Mesenchymal stem cell (in vitro differentiated cells and primary cell): ENCODE results near the gene MSL3B.

Experiments used
- DNase-seq: peaks from one replicate; pipeline ENCODE4 v3.0.0-alpha.2; 2013
- H2AFZ ChIP-seq: one replicate; pipeline ENCODE4 v1.6.1; 2013; ENCODE audit warnings: low read depth, mild to moderate bottlenecking, control low read depth, inconsistent platforms, low read length, moderate library complexity
- H2AK5ac ChIP-seq: 2 replicates; pipeline ENCODE4 v1.6.1; 2013; ENCODE audit warnings: low read length, moderate library complexity, mild to moderate bottlenecking, inconsistent platforms; ENCODE audit not compliant: severe bottlenecking
- H2BK120ac ChIP-seq: one replicate; pipeline ENCODE4 v1.6.1; 2013; ENCODE audit warnings: low read depth, mild to moderate bottlenecking, inconsistent platforms, low read length, moderate library complexity
- H2BK12ac ChIP-seq, 2 experiments: one replicate each; pipeline ENCODE4 v1.6.1; 2013; ENCODE audit warnings: inconsistent platforms in 2 of 2, low read length in 2 of 2, mild to moderate bottlenecking in 2 of 2, moderate library complexity in 2 of 2, control low read depth in 1 of 2
- H2BK15ac ChIP-seq: one replicate; pipeline ENCODE4 v1.6.1; 2013; ENCODE audit warnings: mild to moderate bottlenecking, low read depth, inconsistent platforms; ENCODE audit not compliant: poor library complexity, severe bottlenecking
- H2BK5ac ChIP-seq: 2 replicates; pipeline ENCODE4 v1.6.1; 2013; ENCODE audit warnings: low read depth, mild to moderate bottlenecking, low read length, control low read depth, inconsistent platforms; ENCODE audit not compliant: poor library complexity, severe bottlenecking
- H3K14ac ChIP-seq, 2 experiments: one replicate each; pipeline ENCODE4 v1.6.1; 2013; ENCODE audit warnings: inconsistent platforms in 2 of 2, low read length in 2 of 2, control low read depth in 1 of 2, mild to moderate bottlenecking in 1 of 2, moderate library complexity in 1 of 2
- H3K18ac ChIP-seq, 2 experiments: one replicate each; pipeline ENCODE4 v1.6.1; 2013; ENCODE audit warnings: inconsistent platforms in 2 of 2, low read length in 2 of 2, control low read depth in 1 of 2, low read depth in 1 of 2, mild to moderate bottlenecking in 1 of 2
- H3K23ac ChIP-seq, 2 experiments: one replicate each; pipeline ENCODE4 v1.6.1; 2013; ENCODE audit warnings: inconsistent platforms in 2 of 2, low read length in 2 of 2, mild to moderate bottlenecking in 2 of 2, moderate library complexity in 2 of 2, control low read depth in 1 of 2
- H3K27ac ChIP-seq: 2 replicates; pipeline ENCODE4 v1.5.1; 2013; ENCODE audit warnings: mild to moderate bottlenecking, moderate library complexity, low read length, control low read depth, inconsistent platforms; ENCODE audit not compliant: poor library complexity, severe bottlenecking
- H3K27me3 ChIP-seq, 2 experiments: 2 replicates each; pipeline versions ENCODE4 v1.6.1 to v1.7.0; 2013; ENCODE audit warnings: low read length in 2 of 2, mild to moderate bottlenecking in 2 of 2, moderate library complexity in 2 of 2, control low read depth in 1 of 2, inconsistent platforms in 1 of 2; ENCODE audit not compliant: control insufficient read depth in 1 of 2, insufficient read depth in 1 of 2
- H3K36me3 ChIP-seq, 2 experiments: 2 replicates each; pipeline versions ENCODE4 v1.6.1 to v1.7.0; 2013; ENCODE audit warnings: low read length in 2 of 2, control low read depth in 1 of 2, inconsistent platforms in 1 of 2, low read depth in 1 of 2, mild to moderate bottlenecking in 1 of 2; ENCODE audit not compliant: insufficient read depth in 2 of 2, control insufficient read depth in 1 of 2
- H3K4ac ChIP-seq, 2 experiments: one replicate each; pipeline ENCODE4 v1.6.1; 2013; ENCODE audit warnings: inconsistent platforms in 2 of 2, low read length in 2 of 2, mild to moderate bottlenecking in 2 of 2, moderate library complexity in 2 of 2, control low read depth in 1 of 2, low read depth in 1 of 2
- H3K4me1 ChIP-seq: 2 replicates; pipeline ENCODE4 v1.6.1; 2013; ENCODE audit warnings: low read depth, low read length, control low read depth; ENCODE audit not compliant: control insufficient read depth, insufficient read depth
- H3K4me2 ChIP-seq: 2 replicates; pipeline ENCODE4 v1.6.1; 2013; ENCODE audit warnings: low read length, mild to moderate bottlenecking, inconsistent platforms; ENCODE audit not compliant: poor library complexity, severe bottlenecking
- H3K4me3 ChIP-seq, 2 experiments: 2 replicates each; pipeline versions ENCODE4 v1.5.1 to v1.7.0; 2013; ENCODE audit warnings: low read length in 2 of 2, mild to moderate bottlenecking in 2 of 2, control low read depth in 1 of 2, low read depth in 1 of 2; ENCODE audit not compliant: insufficient read depth in 1 of 2
- H3K79me1 ChIP-seq: replicated peaks from 2 replicates; pipeline ENCODE4 v1.6.1; 2013; ENCODE audit warnings: mild to moderate bottlenecking, control low read depth, low read length, inconsistent platforms; ENCODE audit not compliant: poor library complexity, severe bottlenecking
- H3K9ac ChIP-seq: 2 replicates; pipeline ENCODE4 v1.7.0; 2013; ENCODE audit warnings: mild to moderate bottlenecking, low read length, moderate library complexity
- H3K9me3 ChIP-seq: 2 replicates; pipeline ENCODE4 v1.7.0; 2013; ENCODE audit warnings: mild to moderate bottlenecking, low read length; ENCODE audit not compliant: control insufficient read depth
- H4K8ac ChIP-seq: one replicate; pipeline ENCODE4 v1.6.1; 2013; ENCODE audit warnings: inconsistent platforms, mild to moderate bottlenecking, low read length, moderate library complexity
- H4K91ac ChIP-seq: one replicate; pipeline ENCODE4 v1.6.1; 2013; ENCODE audit warnings: mild to moderate bottlenecking, low read length, inconsistent platforms
- WGBS: methylation state at CpG from one replicate; pipeline ENCODE4 v1.1.7; 2013; ENCODE audit warnings: mixed read lengths; 5-methylcytosine and 5-hydroxymethylcytosine counted together

The MSL3B gene

GRCh38 chr2:233847248-233847898 is 20.8 kb downstream of the MSL3B start:
- no peak for DNase-seq
- 99% methylated on average over 12 of the region's 13 CpGs for WGBS
- H3K36me3 ChIP-seq = peaks cover 21 to 29% of the 10 kb centered on the region in 2 experiments

GRCh38 chr2:233846387-233847247 is 21.6 kb downstream of the MSL3B start:
- no peaks in the 10 kb centered on the region for H3K9me3 ChIP-seq
- no peak overlapping the region for H2AK5ac ChIP-seq
- DNase-seq = no peak
- H3K9ac ChIP-seq = no peak overlapping the region
- no peak overlapping the region for H3K14ac ChIP-seq
- peaks cover 29% of the 10 kb centered on the region in 2 experiments for H3K36me3 ChIP-seq
- WGBS = 96% methylated on average over 16 of the region's 16 CpGs
- H3K23ac ChIP-seq = no peak overlapping the region
- no peaks in the 10 kb centered on the region for H3K27me3 ChIP-seq
- no peak overlapping the region for H2BK15ac ChIP-seq
- no peak overlapping the region for H2BK120ac ChIP-seq
- H3K4ac ChIP-seq = no peak overlapping the region
- H3K4me1 ChIP-seq = peaks cover 11% of the 10 kb centered on the region
- peaks cover 50% of the 10 kb centered on the region for H3K79me1 ChIP-seq
- H2AFZ ChIP-seq = no peak overlapping the region
- no peak overlapping the region for H3K4me2 ChIP-seq
- H3K27ac ChIP-seq = no peak overlapping the region
- no peak overlapping the region for H2BK12ac ChIP-seq
- no peak overlapping the region for H2BK5ac ChIP-seq
- H3K18ac ChIP-seq = no peak overlapping the region
- no peak overlapping the region for H4K91ac ChIP-seq
- no peak overlapping the region for H4K8ac ChIP-seq
- H3K4me3 ChIP-seq = no peak overlapping the region

More at GRCh38 chr2:233847248-233847898, 20.8 kb downstream of the MSL3B start:
- no peak overlapping the region for H2AFZ ChIP-seq
- no peak overlapping the region for H3K4me2 ChIP-seq
- no peak overlapping the region for H3K9ac ChIP-seq
- peaks cover 11% of the 10 kb centered on the region for H3K4me1 ChIP-seq
- H3K4me3 ChIP-seq = no peak overlapping the region
- H2BK5ac ChIP-seq = no peak overlapping the region
- H2BK120ac ChIP-seq = no peak overlapping the region
- H2AK5ac ChIP-seq = no peak overlapping the region
- no peak overlapping the region for H2BK15ac ChIP-seq
- no peak overlapping the region for H2BK12ac ChIP-seq
- no peak overlapping the region for H4K8ac ChIP-seq
- no peak overlapping the region for H3K4ac ChIP-seq
- no peak overlapping the region for H4K91ac ChIP-seq
- no peaks in the 10 kb centered on the region for H3K27me3 ChIP-seq
- H3K23ac ChIP-seq = no peak overlapping the region
- H3K79me1 ChIP-seq = peaks cover 47% of the 10 kb centered on the region
- no peak overlapping the region for H3K27ac ChIP-seq
- H3K9me3 ChIP-seq = no peaks in the 10 kb centered on the region
- no peak overlapping the region for H3K14ac ChIP-seq
- H3K18ac ChIP-seq = no peak overlapping the region

GRCh38 chr2:233845301-233846060 is 22.7 kb downstream of the MSL3B start:
- H3K4me3 ChIP-seq = no peak overlapping the region
- no peak overlapping the region for H2AFZ ChIP-seq
- H4K8ac ChIP-seq = no peak overlapping the region
- H4K91ac ChIP-seq = no peak overlapping the region
- no peak overlapping the region for H3K18ac ChIP-seq
- H2AK5ac ChIP-seq = no peak overlapping the region
- no peak overlapping the region for H3K27ac ChIP-seq
- H3K79me1 ChIP-seq = peaks cover 51% of the 10 kb centered on the region
- no peak overlapping the region for H2BK120ac ChIP-seq
- H3K4me2 ChIP-seq = no peak overlapping the region
- no peak overlapping the region for H3K9ac ChIP-seq
- no peak overlapping the region for H2BK15ac ChIP-seq
- no peak overlapping the region for H3K14ac ChIP-seq
- peaks cover 9% of the 10 kb centered on the region for H3K4me1 ChIP-seq
- no peak overlapping the region for H2BK12ac ChIP-seq
- H3K36me3 ChIP-seq = peaks cover 34% of the 10 kb centered on the region in 2 experiments
- H3K23ac ChIP-seq = no peak overlapping the region
- H3K27me3 ChIP-seq = no peaks in the 10 kb centered on the region
- no peak overlapping the region for H3K4ac ChIP-seq
- no peaks in the 10 kb centered on the region for H3K9me3 ChIP-seq
- WGBS = no CpG with 5 or more reads among the region's 1 CpG
- H2BK5ac ChIP-seq = no peak overlapping the region
- DNase-seq = no peak

GRCh38 chr2:233844836-233845235 is 23.4 kb downstream of the MSL3B start:
- Histone ChIP-seq H3K4me3 (no peak overlapping the region), H3K23ac (no peak overlapping the region), H2BK120ac (no peak overlapping the region), H3K18ac (no peak overlapping the region), H2AFZ (no peak overlapping the region), H3K9ac (no peak overlapping the region), H3K4ac (no peak overlapping the region), H3K4me1 (peaks cover 9% of the 10 kb centered on the region), H3K79me1 (peaks cover 46% of the 10 kb centered on the region), H2BK5ac (no peak overlapping the region), H2AK5ac (no peak overlapping the region), H3K9me3 (no peaks in the 10 kb centered on the region), H3K36me3 (peaks cover 34 to 35% of the 10 kb centered on the region in 2 experiments), H2BK15ac (no peak overlapping the region), H3K27me3 (no peaks in the 10 kb centered on the region), H4K91ac (no peak overlapping the region), H2BK12ac (no peak overlapping the region), H3K14ac (no peak overlapping the region), H3K27ac (no peak overlapping the region), H4K8ac (no peak overlapping the region), H3K4me2 (no peak overlapping the region)
- WGBS = 100% methylated on average over 3 of the region's 3 CpGs
- DNase-seq = no peak
